NCI-H1105 (cell line): Measurements from ENCODE around the gene SEC11A.
"Not testable (repeated sequence)": the region's sequence is repeated elsewhere in the genome, so short reads cannot be mapped to it uniquely, and the experiment has no call there.

ENCODE experiments used
- DNase-seq: peaks from one replicate; lab custom pipeline; 2025; lab: John Stamatoyannopoulos, UW

The SEC11A gene

GRCh38 chr15:84641871-84642270 is 74.1 kb downstream of the SEC11A start:
- DNase-seq = not testable (repeated sequence)

- DNase-seq = no peak
Measured at GRCh38 chr15:84638103-84638502, 77.8 kb downstream of the SEC11A start.

- no peak for DNase-seq
Measured at GRCh38 chr15:84634228-84634837, 81.6 kb downstream of the SEC11A start.

- peak; percentile 3 for DNase-seq
Measured at GRCh38 chr15:84633311-84634227, 82.4 kb downstream of the SEC11A start.

GRCh38 chr15:84631706-84632272 is 84.2 kb downstream of the SEC11A start:
- no peak for DNase-seq

- DNase-seq = no peak
Measured at GRCh38 chr15:84629033-84629432, 86.9 kb downstream of the SEC11A start.

GRCh38 chr15:84625123-84625522 is 90.8 kb downstream of the SEC11A start:
- DNase-seq = no peak

- DNase-seq = no peak
Measured at GRCh38 chr15:84624359-84624758, 91.6 kb downstream of the SEC11A start.

GRCh38 chr15:84621358-84621979 is 94.5 kb downstream of the SEC11A start:
- DNase-seq = no peak

GRCh38 chr15:84620626-84621025 is 95.3 kb downstream of the SEC11A start:
- no peak for DNase-seq
